ENCODE measurements around the gene ANK3. TPM values are rescaled to one million over a fixed set of nuclear protein-coding genes. Genes with fewer than 3 reads are reported as not detected.

ANK3 gene
- total RNA-seq, 1 experiment from 2014 or later = 0.97 TPM

GRCh38 chr10:60280475-60280874 lies 109.2 kb downstream of the ANK3 start:
- Histone ChIP-seq H3K4me3 (no peak overlapping the region), H3K36me3 (no peaks in the 10 kb centered on the region), H3K27me3 (replicated peaks) (no peaks in the 10 kb centered on the region), H3K9me3 (replicated peaks) (no peaks in the 10 kb centered on the region), H3K4me1 (replicated peaks) (peaks cover 13% of the 10 kb centered on the region), H3K27ac (no peak overlapping the region)
- DNase-seq (ENCODE audit: low read depth in 1 of 2, low spot score in 2 of 2) = no peak

- Histone ChIP-seq H3K4me1 (replicated peaks) (peaks cover 5% of the 10 kb centered on the region), H3K9me3 (replicated peaks) (no peaks in the 10 kb centered on the region), H3K36me3 (no peaks in the 10 kb centered on the region), H3K27ac (no peak overlapping the region), H3K27me3 (replicated peaks) (no peaks in the 10 kb centered on the region), H3K4me3 (no peak overlapping the region)
- DNase-seq (ENCODE audit: low read depth in 1 of 2, low spot score in 2 of 2) = no peak
Observed at GRCh38 chr10:60277656-60278055, 112.0 kb downstream of the ANK3 start.

- Histone ChIP-seq H3K4me3 (no peak overlapping the region), H3K4me1 (replicated peaks) (no peaks in the 10 kb centered on the region), H3K36me3 (no peaks in the 10 kb centered on the region), H3K27ac (no peak overlapping the region), H3K27me3 (replicated peaks) (no peaks in the 10 kb centered on the region), H3K9me3 (replicated peaks) (no peaks in the 10 kb centered on the region)
- DNase-seq (ENCODE audit: low read depth in 1 of 2, low spot score in 2 of 2) = no peak
Observed at GRCh38 chr10:60276232-60276631, 113.4 kb downstream of the ANK3 start.

GRCh38 chr10:60271319-60272040 lies 118.2 kb downstream of the ANK3 start:
- no peak for DNase-seq (ENCODE audit: low read depth in 1 of 2, low spot score in 2 of 2)
- Histone ChIP-seq H3K9me3 (replicated peaks) (no peaks in the 10 kb centered on the region), H3K27me3 (replicated peaks) (0 out of 2 replicates have a peak, but pooled peaks cover 2% of the 10 kb centered on the region), H3K36me3 (no peaks in the 10 kb centered on the region), H3K4me3 (no peak overlapping the region), H3K27ac (no peak overlapping the region), H3K4me1 (replicated peaks) (no peaks in the 10 kb centered on the region)

GRCh38 chr10:60270426-60270825 lies 119.2 kb downstream of the ANK3 start:
- H3K36me3 ChIP-seq = no peaks in the 10 kb centered on the region
- DNase-seq (ENCODE audit: low read depth in 1 of 2, low spot score in 2 of 2) = no peak
- no peak overlapping the region for H3K27ac ChIP-seq
- H3K4me1 ChIP-seq (replicated peaks) = no peaks in the 10 kb centered on the region
- no peak overlapping the region for H3K4me3 ChIP-seq
- H3K9me3 ChIP-seq (replicated peaks) = no peaks in the 10 kb centered on the region
- H3K27me3 ChIP-seq (replicated peaks) = 0 out of 2 replicates have a peak, but pooled peaks cover 5% of the 10 kb centered on the region

- Histone ChIP-seq H3K4me3 (no peak overlapping the region), H3K27me3 (replicated peaks) (0 out of 2 replicates have a peak, but pooled peaks cover 5% of the 10 kb centered on the region), H3K36me3 (no peaks in the 10 kb centered on the region), H3K4me1 (replicated peaks) (no peaks in the 10 kb centered on the region), H3K27ac (no peak overlapping the region), H3K9me3 (replicated peaks) (no peaks in the 10 kb centered on the region)
- DNase-seq (ENCODE audit: low read depth in 1 of 2, low spot score in 2 of 2) = no peak
Observed at GRCh38 chr10:60267802-60268201, 121.9 kb downstream of the ANK3 start.

GRCh38 chr10:60266513-60266912 lies 123.2 kb downstream of the ANK3 start:
- DNase-seq (ENCODE audit: low read depth in 1 of 2, low spot score in 2 of 2) = no peak
- Histone ChIP-seq H3K27me3 (replicated peaks) (0 out of 2 replicates have a peak, but pooled peaks cover 5% of the 10 kb centered on the region), H3K27ac (no peak overlapping the region), H3K4me3 (no peak overlapping the region), H3K4me1 (replicated peaks) (no peaks in the 10 kb centered on the region), H3K9me3 (replicated peaks) (no peaks in the 10 kb centered on the region), H3K36me3 (no peaks in the 10 kb centered on the region)

- H3K36me3 ChIP-seq = no peaks in the 10 kb centered on the region
- 0 out of 2 replicates have a peak, but pooled peaks cover 5% of the 10 kb centered on the region for H3K27me3 ChIP-seq (replicated peaks)
- no peak overlapping the region for H3K4me3 ChIP-seq
- H3K27ac ChIP-seq = no peak overlapping the region
- H3K4me1 ChIP-seq (replicated peaks) = no peaks in the 10 kb centered on the region
- DNase-seq (ENCODE audit: low read depth in 1 of 2, low spot score in 2 of 2) = no peak
- H3K9me3 ChIP-seq (replicated peaks) = no peaks in the 10 kb centered on the region
Observed at GRCh38 chr10:60262647-60263126, 127.0 kb downstream of the ANK3 start.

- H3K9me3 ChIP-seq (replicated peaks) = no peaks in the 10 kb centered on the region
- DNase-seq (ENCODE audit: low read depth in 1 of 2, low spot score in 2 of 2) = no peak
- H3K36me3 ChIP-seq = no peaks in the 10 kb centered on the region
- no peaks in the 10 kb centered on the region for H3K4me1 ChIP-seq (replicated peaks)
- H3K27me3 ChIP-seq (replicated peaks) = no peaks in the 10 kb centered on the region
- no peak overlapping the region for H3K27ac ChIP-seq
- no peak overlapping the region for H3K4me3 ChIP-seq
Observed at GRCh38 chr10:60260321-60260720, 129.4 kb downstream of the ANK3 start.

- DNase-seq (ENCODE audit: low read depth in 1 of 2, low spot score in 2 of 2) = no peak
- no peaks in the 10 kb centered on the region for H3K4me1 ChIP-seq (replicated peaks)
- no peak overlapping the region for H3K27ac ChIP-seq
- H3K27me3 ChIP-seq (replicated peaks) = no peaks in the 10 kb centered on the region
- no peak overlapping the region for H3K4me3 ChIP-seq
- H3K36me3 ChIP-seq = no peaks in the 10 kb centered on the region
- no peaks in the 10 kb centered on the region for H3K9me3 ChIP-seq (replicated peaks)
Observed at GRCh38 chr10:60258429-60258797, 131.3 kb downstream of the ANK3 start.

GRCh38 chr10:60257767-60258428 lies 131.8 kb downstream of the ANK3 start:
- no peak for DNase-seq (ENCODE audit: low read depth in 1 of 2, low spot score in 2 of 2)
- Histone ChIP-seq H3K36me3 (no peaks in the 10 kb centered on the region), H3K27ac (no peak overlapping the region), H3K4me3 (no peak overlapping the region), H3K9me3 (replicated peaks) (no peaks in the 10 kb centered on the region), H3K4me1 (replicated peaks) (no peaks in the 10 kb centered on the region), H3K27me3 (replicated peaks) (no peaks in the 10 kb centered on the region)

- H3K4me3 ChIP-seq = no peak overlapping the region
- no peaks in the 10 kb centered on the region for H3K4me1 ChIP-seq (replicated peaks)
- H3K27ac ChIP-seq = no peak overlapping the region
- H3K36me3 ChIP-seq = no peaks in the 10 kb centered on the region
- DNase-seq (ENCODE audit: low read depth in 1 of 2, low spot score in 2 of 2) = no peak
- H3K9me3 ChIP-seq (replicated peaks) = no peaks in the 10 kb centered on the region
- H3K27me3 ChIP-seq (replicated peaks) = no peaks in the 10 kb centered on the region
Observed at GRCh38 chr10:60254776-60255175, 134.9 kb downstream of the ANK3 start.

- no peaks in the 10 kb centered on the region for H3K36me3 ChIP-seq
- no peak overlapping the region for H3K4me3 ChIP-seq
- DNase-seq (ENCODE audit: low read depth in 1 of 2, low spot score in 2 of 2) = no peak
- H3K27ac ChIP-seq = no peak overlapping the region
- H3K27me3 ChIP-seq (replicated peaks) = no peaks in the 10 kb centered on the region
- H3K9me3 ChIP-seq (replicated peaks) = no peaks in the 10 kb centered on the region
- H3K4me1 ChIP-seq (replicated peaks) = no peaks in the 10 kb centered on the region
Observed at GRCh38 chr10:60253484-60253883, 136.2 kb downstream of the ANK3 start.

GRCh38 chr10:60252688-60253087 lies 137.0 kb downstream of the ANK3 start:
- H3K9me3 ChIP-seq (replicated peaks) = no peaks in the 10 kb centered on the region
- H3K36me3 ChIP-seq = no peaks in the 10 kb centered on the region
- H3K27me3 ChIP-seq (replicated peaks) = no peaks in the 10 kb centered on the region
- H3K4me3 ChIP-seq = no peak overlapping the region
- DNase-seq (ENCODE audit: low read depth in 1 of 2, low spot score in 2 of 2) = no peak
- no peaks in the 10 kb centered on the region for H3K4me1 ChIP-seq (replicated peaks)
- H3K27ac ChIP-seq = no peak overlapping the region

All from SJSA1 (cell line).